Measurements from ENCODE around the gene TACC2.

The TACC2 gene

GRCh38 chr10:122126763-122127659 is 138.0 kb downstream of the TACC2 start:
- DNase-seq: no peak

- DNase-seq: no peak
Observed at GRCh38 chr10:122127943-122128342, 139.0 kb downstream of the TACC2 start.

GRCh38 chr10:122128357-122128756 is 139.4 kb downstream of the TACC2 start:
- no peak for DNase-seq

- no peak for DNase-seq
Observed at GRCh38 chr10:122130474-122131110, 141.6 kb downstream of the TACC2 start.

- no peak for DNase-seq
Observed at GRCh38 chr10:122132331-122132755, 143.4 kb downstream of the TACC2 start.

- DNase-seq: no peak
Observed at GRCh38 chr10:122132882-122133565, 144.1 kb downstream of the TACC2 start.

- no peak for DNase-seq
Observed at GRCh38 chr10:122135251-122136025, 146.5 kb downstream of the TACC2 start.

- no peak for DNase-seq
Observed at GRCh38 chr10:122138831-122139625, 150.1 kb downstream of the TACC2 start.

- no peak for DNase-seq
Observed at GRCh38 chr10:122139627-122140170, 150.7 kb downstream of the TACC2 start.

GRCh38 chr10:122140461-122140902 is 151.5 kb downstream of the TACC2 start:
- DNase-seq: no peak

- DNase-seq: no peak
Observed at GRCh38 chr10:122140941-122141623, 152.1 kb downstream of the TACC2 start.

- DNase-seq: no peak
Observed at GRCh38 chr10:122141821-122142640, 153.1 kb downstream of the TACC2 start.

GRCh38 chr10:122142641-122143237 is 153.8 kb downstream of the TACC2 start:
- DNase-seq: peak; percentile 27

GRCh38 chr10:122143238-122143841 is 154.4 kb downstream of the TACC2 start:
- DNase-seq: no peak

GRCh38 chr10:122144199-122144598 is 155.2 kb downstream of the TACC2 start:
- DNase-seq: no peak

GRCh38 chr10:122145113-122145512 is 156.2 kb downstream of the TACC2 start:
- DNase-seq: no peak

- no peak for DNase-seq
Observed at GRCh38 chr10:122147663-122148062, 158.7 kb downstream of the TACC2 start.

- DNase-seq: no peak
Observed at GRCh38 chr10:122148876-122149560, 160.1 kb downstream of the TACC2 start.
